Neural crest cell (in vitro differentiated cells): ENCODE measurements around the gene PPP4R1. TPM values are rescaled to one million over a fixed set of nuclear protein-coding genes. Genes with fewer than 3 reads are reported as not detected.

Experiments
- DNase-seq: peaks from one replicate; pipeline ENCODE4 v3.0.0; 2021; ENCODE audit warnings: low read depth, mixed read lengths, low spot score
- H3K27ac Mint-ChIP-seq: one replicate; pipeline ENCODE4 v1.8.0; 2021; ENCODE audit warnings: mild to moderate bottlenecking, mixed read lengths; ENCODE audit not compliant: unreplicated experiment
- H3K27me3 Mint-ChIP-seq: 2 replicates; pipeline ENCODE4 v1.8.0; 2021; ENCODE audit warnings: low read depth, mild to moderate bottlenecking, mixed read lengths
- H3K36me3 Mint-ChIP-seq: 2 replicates; pipeline ENCODE4 v1.8.0; 2021; ENCODE audit warnings: low read depth, mild to moderate bottlenecking, mixed read lengths
- H3K4me1 Mint-ChIP-seq: 2 replicates; pipeline ENCODE4 v1.8.0; 2021; ENCODE audit warnings: mixed read lengths
- H3K4me3 Mint-ChIP-seq: one replicate; pipeline ENCODE4 v1.8.0; 2021; ENCODE audit warnings: mild to moderate bottlenecking, mixed read lengths
- H3K9me3 Mint-ChIP-seq: 2 replicates; pipeline ENCODE4 v1.8.0; 2021; ENCODE audit warnings: mixed read lengths
- total RNA-seq: library from RNA; stranded (reverse); gene quantifications from 2 replicates; pipeline ENCODE4 v1.2.1, GENCODE V29; 2021
- TF ChIP-seq, protein P1 (sequence below): fragments of 200-600 bp; sonication (generic); conservative IDR thresholded peaks from 2 replicates; pipeline ENCODE4 v1.5.0; 2021; ENCODE audit warnings: antibody characterized with exemption, mild to moderate bottlenecking

Gene PPP4R1
- total RNA-seq, 1 donor from 2014 or later, result 138 TPM

DNA sequence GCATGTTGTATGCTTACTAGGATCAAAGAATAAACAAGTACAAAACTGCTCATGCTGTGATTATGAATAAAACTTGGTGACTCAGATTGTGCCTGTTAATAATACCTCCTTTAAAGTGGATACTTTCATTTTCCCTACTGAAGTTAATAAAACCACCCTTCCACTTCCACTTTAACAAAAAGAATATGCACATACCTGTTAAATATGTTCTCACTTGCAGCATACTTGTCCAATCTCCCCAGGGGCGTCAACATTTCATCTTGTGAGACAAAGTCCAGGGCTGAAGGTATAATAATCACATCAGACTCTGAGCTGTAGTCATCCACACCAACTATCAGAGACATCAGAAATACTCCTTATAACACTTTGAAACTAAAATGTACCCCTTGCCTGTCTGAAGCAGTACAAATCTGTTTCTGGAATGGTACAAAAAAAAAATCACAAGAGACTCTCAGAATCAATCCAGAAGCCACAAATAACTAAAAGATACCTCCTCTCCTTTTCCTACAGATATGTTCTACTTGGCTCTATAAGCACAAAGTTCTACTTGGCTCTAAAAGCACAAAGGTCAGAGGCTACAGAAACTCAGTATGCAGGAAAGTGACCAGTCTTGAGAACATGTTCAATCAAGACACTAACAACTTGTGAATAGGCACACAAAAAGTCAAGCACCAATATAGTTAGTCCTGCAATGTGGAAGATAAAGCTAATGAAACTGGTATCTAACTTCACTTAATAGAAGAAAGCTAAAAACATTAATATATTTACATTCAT, 19.3 kb downstream of the PPP4R1 start:
- H3K27ac Mint-ChIP-seq, result peak overlapping the region; percentile 1

DNA sequence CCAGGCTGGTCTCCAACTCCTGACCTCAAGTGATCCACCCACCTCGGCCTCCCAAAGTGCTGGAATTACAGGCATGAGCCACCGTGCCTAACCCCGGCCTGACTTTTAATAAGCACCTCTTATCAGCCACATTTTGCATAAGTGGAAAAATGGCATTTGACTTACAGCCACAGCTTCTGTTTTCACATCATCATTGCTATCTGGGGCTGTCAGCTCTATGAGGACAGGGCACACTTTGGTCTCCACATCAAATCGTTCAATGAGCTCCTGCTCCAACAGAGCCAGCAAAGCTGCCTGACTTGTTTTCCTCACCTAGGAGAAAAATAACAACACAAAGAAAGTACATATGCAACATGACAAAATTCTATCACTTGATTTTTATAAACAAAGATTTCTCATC, 26.4 kb downstream of the PPP4R1 start:
- peaks cover 34% of the 10 kb centered on the region for H3K36me3 Mint-ChIP-seq
- H3K27me3 Mint-ChIP-seq, result no peaks in the 10 kb centered on the region
- H3K4me3 Mint-ChIP-seq, result no peak overlapping the region
- no peak for DNase-seq
- H3K9me3 Mint-ChIP-seq, result no peaks in the 10 kb centered on the region
- H3K4me1 Mint-ChIP-seq, result no peaks in the 10 kb centered on the region
- TF ChIP-seq, protein P1, sequence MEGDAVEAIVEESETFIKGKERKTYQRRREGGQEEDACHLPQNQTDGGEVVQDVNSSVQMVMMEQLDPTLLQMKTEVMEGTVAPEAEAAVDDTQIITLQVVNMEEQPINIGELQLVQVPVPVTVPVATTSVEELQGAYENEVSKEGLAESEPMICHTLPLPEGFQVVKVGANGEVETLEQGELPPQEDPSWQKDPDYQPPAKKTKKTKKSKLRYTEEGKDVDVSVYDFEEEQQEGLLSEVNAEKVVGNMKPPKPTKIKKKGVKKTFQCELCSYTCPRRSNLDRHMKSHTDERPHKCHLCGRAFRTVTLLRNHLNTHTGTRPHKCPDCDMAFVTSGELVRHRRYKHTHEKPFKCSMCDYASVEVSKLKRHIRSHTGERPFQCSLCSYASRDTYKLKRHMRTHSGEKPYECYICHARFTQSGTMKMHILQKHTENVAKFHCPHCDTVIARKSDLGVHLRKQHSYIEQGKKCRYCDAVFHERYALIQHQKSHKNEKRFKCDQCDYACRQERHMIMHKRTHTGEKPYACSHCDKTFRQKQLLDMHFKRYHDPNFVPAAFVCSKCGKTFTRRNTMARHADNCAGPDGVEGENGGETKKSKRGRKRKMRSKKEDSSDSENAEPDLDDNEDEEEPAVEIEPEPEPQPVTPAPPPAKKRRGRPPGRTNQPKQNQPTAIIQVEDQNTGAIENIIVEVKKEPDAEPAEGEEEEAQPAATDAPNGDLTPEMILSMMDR, result no peak
- no peak overlapping the region for H3K27ac Mint-ChIP-seq

More for the DNA sequence above, 19.3 kb downstream of the PPP4R1 start:
- H3K36me3 Mint-ChIP-seq, result peaks cover 45% of the 10 kb centered on the region
- TF ChIP-seq, protein P1, result no peak
- H3K27me3 Mint-ChIP-seq, result no peaks in the 10 kb centered on the region
- H3K4me3 Mint-ChIP-seq, result no peak overlapping the region
- no peak for DNase-seq
- H3K9me3 Mint-ChIP-seq, result peaks cover 4% of the 10 kb centered on the region
- H3K4me1 Mint-ChIP-seq, result peaks cover 22% of the 10 kb centered on the region

DNA sequence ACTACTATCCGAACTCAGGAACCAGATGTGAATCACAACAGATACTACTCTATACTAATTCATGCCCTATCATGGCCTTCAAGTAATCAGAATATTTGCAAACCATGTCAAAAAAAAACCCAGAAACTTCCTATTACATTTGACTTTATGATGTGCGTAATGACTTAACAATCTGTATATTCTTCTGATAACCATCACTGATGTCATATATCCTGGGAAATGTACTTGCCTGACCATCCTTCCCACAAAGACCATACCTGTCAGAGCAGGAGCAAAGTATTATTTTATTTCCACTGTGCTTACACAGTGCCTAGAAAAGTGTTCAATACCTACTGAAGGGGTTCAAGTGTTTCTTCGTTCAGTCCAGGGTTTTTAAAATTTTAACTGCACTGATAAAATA, 27.5 kb downstream of the PPP4R1 start:
- DNase-seq, result no peak
- H3K36me3 Mint-ChIP-seq, result peaks cover 40% of the 10 kb centered on the region
- no peaks in the 10 kb centered on the region for H3K27me3 Mint-ChIP-seq
- no peaks in the 10 kb centered on the region for H3K4me1 Mint-ChIP-seq
- no peak overlapping the region for H3K27ac Mint-ChIP-seq
- TF ChIP-seq, protein P1, result no peak
- no peak overlapping the region for H3K4me3 Mint-ChIP-seq
- H3K9me3 Mint-ChIP-seq, result peaks cover 3% of the 10 kb centered on the region

DNA sequence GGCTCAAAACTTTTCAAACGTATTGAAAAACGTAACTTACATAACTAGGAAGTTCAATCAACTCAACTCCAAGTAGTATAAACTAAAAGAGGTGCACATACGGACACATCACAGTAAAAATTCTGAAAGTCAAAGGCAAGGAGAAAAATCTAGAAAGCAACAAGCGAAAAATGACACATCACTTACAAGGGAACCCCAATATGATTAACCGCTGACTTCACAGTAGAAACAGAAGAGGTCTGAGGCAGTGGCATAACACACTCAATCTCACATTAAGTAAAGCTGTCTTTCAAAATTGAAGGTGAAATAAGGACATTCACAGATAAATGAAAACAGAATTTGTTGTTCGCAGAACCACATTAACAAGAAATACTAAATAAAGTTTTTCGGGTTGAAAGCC, 32.7 kb downstream of the PPP4R1 start:
- H3K4me1 Mint-ChIP-seq, result no peaks in the 10 kb centered on the region
- H3K9me3 Mint-ChIP-seq, result peaks cover 6% of the 10 kb centered on the region
- H3K27ac Mint-ChIP-seq, result no peak overlapping the region
- peaks cover 40% of the 10 kb centered on the region for H3K36me3 Mint-ChIP-seq
- no peak for DNase-seq
- no peaks in the 10 kb centered on the region for H3K27me3 Mint-ChIP-seq
- TF ChIP-seq, protein P1, result no peak
- no peak overlapping the region for H3K4me3 Mint-ChIP-seq

DNA sequence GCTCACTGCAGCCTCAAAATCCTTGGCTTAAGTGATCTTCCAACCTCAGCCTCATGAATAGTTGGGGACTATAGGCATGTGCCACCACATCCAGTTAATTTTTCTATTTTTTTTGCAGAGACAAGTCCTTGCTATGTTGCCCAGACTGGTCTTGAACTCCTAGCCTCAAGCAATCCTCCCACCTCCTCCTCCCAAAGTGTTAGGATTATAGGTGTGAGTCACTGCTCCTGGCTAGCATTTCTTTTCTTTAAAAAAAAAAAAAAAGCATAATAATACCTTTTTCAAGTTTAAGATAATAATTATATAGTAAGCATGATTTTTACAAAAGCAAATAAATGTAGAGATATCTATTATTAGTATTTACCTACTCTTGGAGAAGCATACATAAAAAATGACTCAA, 36.1 kb downstream of the PPP4R1 start:
- no peak overlapping the region for H3K27ac Mint-ChIP-seq
- H3K9me3 Mint-ChIP-seq, result peaks cover 6% of the 10 kb centered on the region

More for the DNA sequence above, 36.1 kb downstream of the PPP4R1 start:
- TF ChIP-seq, protein P1, result no peak
- DNase-seq, result no peak
- peaks cover 34% of the 10 kb centered on the region for H3K36me3 Mint-ChIP-seq
- no peaks in the 10 kb centered on the region for H3K27me3 Mint-ChIP-seq
- H3K4me1 Mint-ChIP-seq, result peaks cover 7% of the 10 kb centered on the region
- no peak overlapping the region for H3K4me3 Mint-ChIP-seq
